ENCODE data around the gene GPAT2. TPM values are rescaled to one million over a fixed set of nuclear protein-coding genes. Genes with fewer than 3 reads are reported as not detected.
"Not testable (repeated sequence)": the region's sequence is repeated elsewhere in the genome, so short reads cannot be mapped to it uniquely, and the experiment has no call there.

Gene GPAT2
- total RNA-seq, 1 donor from 2014 or later: 19.1 TPM

- H3K4me1 Mint-ChIP-seq (ENCODE audit: low read depth); intact Hi-C loops (cut with micrococcal nuclease); H3K36me3 Mint-ChIP-seq (ENCODE audit: low read depth); H3K9me3 Mint-ChIP-seq; H3K4me3 Mint-ChIP-seq (ENCODE audit: low read depth); DNase-seq (ENCODE audit: low spot score); H3K27me3 Mint-ChIP-seq (ENCODE audit: low read depth); H3K27ac Mint-ChIP-seq: not testable (repeated sequence)
Measured at GRCh38 chr2:96061197-96061817, 26.6 kb upstream of the GPAT2 start.

- intact Hi-C loops (cut with micrococcal nuclease); H3K27me3 Mint-ChIP-seq (ENCODE audit: low read depth); H3K4me1 Mint-ChIP-seq (ENCODE audit: low read depth); H3K9me3 Mint-ChIP-seq; H3K4me3 Mint-ChIP-seq (ENCODE audit: low read depth); H3K27ac Mint-ChIP-seq; H3K36me3 Mint-ChIP-seq (ENCODE audit: low read depth); DNase-seq (ENCODE audit: low spot score): not testable (repeated sequence)
Measured at GRCh38 chr2:96060325-96060724, 25.6 kb upstream of the GPAT2 start.

GRCh38 chr2:96059443-96059842 is 24.7 kb upstream of the GPAT2 start:
- DNase-seq (ENCODE audit: low spot score); H3K27ac Mint-ChIP-seq; H3K27me3 Mint-ChIP-seq (ENCODE audit: low read depth); intact Hi-C loops (cut with micrococcal nuclease); H3K4me3 Mint-ChIP-seq (ENCODE audit: low read depth); H3K4me1 Mint-ChIP-seq (ENCODE audit: low read depth); H3K9me3 Mint-ChIP-seq; H3K36me3 Mint-ChIP-seq (ENCODE audit: low read depth): not testable (repeated sequence)

- H3K4me3 Mint-ChIP-seq (ENCODE audit: low read depth); H3K27ac Mint-ChIP-seq; DNase-seq (ENCODE audit: low spot score); H3K27me3 Mint-ChIP-seq (ENCODE audit: low read depth); H3K36me3 Mint-ChIP-seq (ENCODE audit: low read depth); H3K9me3 Mint-ChIP-seq; intact Hi-C loops (cut with micrococcal nuclease); H3K4me1 Mint-ChIP-seq (ENCODE audit: low read depth): not testable (repeated sequence)
Measured at GRCh38 chr2:96055830-96056229, 21.1 kb upstream of the GPAT2 start.

- H3K4me1 Mint-ChIP-seq (ENCODE audit: low read depth); H3K27me3 Mint-ChIP-seq (ENCODE audit: low read depth); H3K4me3 Mint-ChIP-seq (ENCODE audit: low read depth); H3K27ac Mint-ChIP-seq; DNase-seq (ENCODE audit: low spot score); H3K9me3 Mint-ChIP-seq; intact Hi-C loops (cut with micrococcal nuclease); H3K36me3 Mint-ChIP-seq (ENCODE audit: low read depth): not testable (repeated sequence)
Measured at GRCh38 chr2:96054537-96054936, 19.8 kb upstream of the GPAT2 start.

- H3K9me3 Mint-ChIP-seq; intact Hi-C loops (cut with micrococcal nuclease); H3K4me3 Mint-ChIP-seq (ENCODE audit: low read depth); DNase-seq (ENCODE audit: low spot score); H3K4me1 Mint-ChIP-seq (ENCODE audit: low read depth); H3K36me3 Mint-ChIP-seq (ENCODE audit: low read depth); H3K27me3 Mint-ChIP-seq (ENCODE audit: low read depth); H3K27ac Mint-ChIP-seq: not testable (repeated sequence)
Measured at GRCh38 chr2:96053385-96053784, 18.7 kb upstream of the GPAT2 start.

- intact Hi-C loops (cut with micrococcal nuclease); DNase-seq (ENCODE audit: low spot score); H3K27ac Mint-ChIP-seq; H3K4me3 Mint-ChIP-seq (ENCODE audit: low read depth); H3K9me3 Mint-ChIP-seq; H3K27me3 Mint-ChIP-seq (ENCODE audit: low read depth); H3K4me1 Mint-ChIP-seq (ENCODE audit: low read depth); H3K36me3 Mint-ChIP-seq (ENCODE audit: low read depth): not testable (repeated sequence)
Measured at GRCh38 chr2:96052632-96053031, 17.9 kb upstream of the GPAT2 start.

GRCh38 chr2:96049917-96050262 is 15.2 kb upstream of the GPAT2 start:
- H3K27ac Mint-ChIP-seq; H3K27me3 Mint-ChIP-seq (ENCODE audit: low read depth); H3K9me3 Mint-ChIP-seq; DNase-seq (ENCODE audit: low spot score); H3K36me3 Mint-ChIP-seq (ENCODE audit: low read depth); intact Hi-C loops (cut with micrococcal nuclease); H3K4me1 Mint-ChIP-seq (ENCODE audit: low read depth); H3K4me3 Mint-ChIP-seq (ENCODE audit: low read depth): not testable (repeated sequence)

- H3K27me3 Mint-ChIP-seq (ENCODE audit: low read depth); DNase-seq (ENCODE audit: low spot score); H3K27ac Mint-ChIP-seq; H3K4me1 Mint-ChIP-seq (ENCODE audit: low read depth); H3K36me3 Mint-ChIP-seq (ENCODE audit: low read depth); H3K9me3 Mint-ChIP-seq; intact Hi-C loops (cut with micrococcal nuclease); H3K4me3 Mint-ChIP-seq (ENCODE audit: low read depth): not testable (repeated sequence)
Measured at GRCh38 chr2:96049049-96049916, 14.6 kb upstream of the GPAT2 start.

- H3K4me3 Mint-ChIP-seq (ENCODE audit: low read depth); H3K36me3 Mint-ChIP-seq (ENCODE audit: low read depth): not testable (repeated sequence)
Measured at GRCh38 chr2:96035554-96035953, 838 bp upstream of the GPAT2 start.

GRCh38 chr2:96033997-96034396 is 719 bp downstream of the GPAT2 start:
- H3K27me3 Mint-ChIP-seq (ENCODE audit: low read depth); H3K36me3 Mint-ChIP-seq (ENCODE audit: low read depth); H3K4me3 Mint-ChIP-seq (ENCODE audit: low read depth); DNase-seq (ENCODE audit: low spot score); H3K27ac Mint-ChIP-seq; H3K9me3 Mint-ChIP-seq; H3K4me1 Mint-ChIP-seq (ENCODE audit: low read depth); intact Hi-C loops (cut with micrococcal nuclease): not testable (repeated sequence)

More at GRCh38 chr2:96035554-96035953, 838 bp upstream of the GPAT2 start:
- H3K4me1 Mint-ChIP-seq (ENCODE audit: low read depth); DNase-seq (ENCODE audit: low spot score); H3K27ac Mint-ChIP-seq; H3K9me3 Mint-ChIP-seq; H3K27me3 Mint-ChIP-seq (ENCODE audit: low read depth); intact Hi-C loops (cut with micrococcal nuclease): not testable (repeated sequence)

- intact Hi-C loops (cut with micrococcal nuclease): loop anchor here (10.0 kb wide), 1 partner anchor 147 kb away; no protein-coding TSS in a partner anchor
- not testable (repeated sequence) for H3K36me3 Mint-ChIP-seq (ENCODE audit: low read depth)
Measured at GRCh38 chr2:96027725-96028325, 6.9 kb downstream of the GPAT2 start.

GRCh38 chr2:96025755-96026154 is 9.0 kb downstream of the GPAT2 start:
- intact Hi-C loops (cut with micrococcal nuclease): loop anchor here (10.0 kb wide), 1 partner anchor 149 kb away; no protein-coding TSS in a partner anchor
- not testable (repeated sequence) for H3K4me3 Mint-ChIP-seq (ENCODE audit: low read depth); H3K27ac Mint-ChIP-seq; H3K9me3 Mint-ChIP-seq; H3K36me3 Mint-ChIP-seq (ENCODE audit: low read depth); H3K4me1 Mint-ChIP-seq (ENCODE audit: low read depth); H3K27me3 Mint-ChIP-seq (ENCODE audit: low read depth); DNase-seq (ENCODE audit: low spot score)

More at GRCh38 chr2:96027725-96028325, 6.9 kb downstream of the GPAT2 start:
- H3K9me3 Mint-ChIP-seq; H3K27me3 Mint-ChIP-seq (ENCODE audit: low read depth); H3K4me3 Mint-ChIP-seq (ENCODE audit: low read depth); H3K27ac Mint-ChIP-seq; DNase-seq (ENCODE audit: low spot score); H3K4me1 Mint-ChIP-seq (ENCODE audit: low read depth): not testable (repeated sequence)
